Heart right ventricle (tissue), 16 donors: ENCODE data around the gene HOXB2. TPM values are rescaled to one million over a fixed set of nuclear protein-coding genes. Genes with fewer than 3 reads are reported as not detected.

Experiments
- ATAC-seq, 8 donors: fragments of 200-7000 bp; cut with Tn5 transposase; one replicate each; pipeline ENCODE4 v1.9.1; 2020; ENCODE audit warnings: mild to moderate bottlenecking in 8 of 8, moderate library complexity in 8 of 8, moderate number of reproducible peaks in 1 of 8
- DNase-seq, 2 donors: peaks; one replicate each; pipeline ENCODE4 v3.0.0-alpha.2; 2020
- H3K27ac ChIP-seq, 10 donors: fragments of 200-600 bp; sonication (generic) in 2 of 10; one replicate each; pipeline versions ENCODE4 v1.5.0 to v1.8.0; 2020 to 2022; ENCODE audit warnings: mild to moderate bottlenecking in 3 of 10
- H3K27me3 ChIP-seq, 7 donors: fragments of 200-600 bp; one replicate each; pipeline ENCODE4 v1.8.0; 2021 to 2022; ENCODE audit warnings: mild to moderate bottlenecking in 2 of 7
- H3K36me3 ChIP-seq, 9 donors: fragments of 200-600 bp; sonication (generic) in 1 of 9; one replicate each; pipeline versions ENCODE4 v1.5.0 to v1.8.0; 2020 to 2022; ENCODE audit warnings: mild to moderate bottlenecking in 2 of 9
- H3K4me1 ChIP-seq, 9 donors: fragments of 200-600 bp; sonication (generic) in 1 of 9; one replicate each; pipeline versions ENCODE4 v1.5.0 to v1.8.0; 2020 to 2022; ENCODE audit warnings: mild to moderate bottlenecking in 4 of 9
- H3K4me3 ChIP-seq, 10 donors: fragments of 200-600 bp; sonication (generic) in 2 of 10; one replicate each; pipeline versions ENCODE4 v1.5.0 to v1.8.0; 2020 to 2022; ENCODE audit warnings: mild to moderate bottlenecking in 7 of 10, moderate library complexity in 2 of 10
- H3K9me3 ChIP-seq, 11 donors: fragments of 200-600 bp in 10 of 11; sonication (generic) in 2 of 11; one replicate each; pipeline versions ENCODE4 v1.5.0 to v1.8.0; 2013 to 2022; ENCODE audit warnings: mild to moderate bottlenecking in 2 of 11, control low read depth in 1 of 11, moderate library complexity in 1 of 11
- WGBS, 2 donors: extraction: QIAGEN DNeasy Blood & Tissue Kit; methylation state at CpG; one replicate each; pipeline ENCODE4 v1.1.7; 2013; ENCODE audit warnings: inconsistent platforms in 1 of 2; 5-methylcytosine and 5-hydroxymethylcytosine counted together
- intact Hi-C, 10 donors: fragments of 100-400 bp; cut with DNase I; formaldehyde crosslinking; loops; one replicate each; pipeline versions ENCODE4 v1.11.1 to v1.14.2; 2022
- polyA plus RNA-seq, 2 donors: library from polyadenylated mRNA; stranded (reverse); fragments of 200-250 nt; gene quantifications; one replicate each; pipeline ENCODE4 v1.2.3, GENCODE V29; 2013
- total RNA-seq, 10 donors: library from RNA; stranded (reverse); fragmentation: NEBNext Ultra II Directional in 3 of 10; extraction: Animal tissue kit (Norgen Biotek cat#: 25700) in 3 of 10; gene quantifications; one replicate each; pipeline versions ENCODE4 v1.2.1 to v1.2.4, GENCODE V29; 2021 to 2023
- TF ChIP-seq, protein P1 (sequence below), 9 donors: fragments of 200-600 bp; sonication (generic) in 2 of 9; IDR thresholded peaks; one replicate each; pipeline versions ENCODE4 v1.5.0 to v1.8.0; 2021 to 2022; ENCODE audit warnings: antibody characterized with exemption in 9 of 9, mild to moderate bottlenecking in 5 of 9, moderate library complexity in 1 of 9
- donor health status: Arrhythmogenic right ventricular cardiomyopathy.
- donor health status: ischemic (EF 13 %, LVEDD 7.1; RV severe dilation, severe dysfunction).
- donor health status: healthy with polysubstance abuse.
- donor health status: DM: no; HTN: yes; CAD: no.
- donor health status: DM: no; HTN: no; CAD: no.
- donor health status: ischemic (EF 25% LVEDD 6.9; RV normal size, moderate dysfunction).
- donor health status: ischemic (EF 25% LVEDD 5.7; RV mildly dilated, moderate dysfunction).
- donor health status: healthy.
- donor health status: DM: yes; HTN: yes; CAD: no.
- donor health status: Ischemic cardiomyopathy.
- donor health status: ischemic (EF 35%, LVEDD 5.7; RV mildly dilated, moderate dysfunction).
- donor health status: nonischemic (EF 11% LVEDD 7.7; RV severe dilation, severe dysfunction).
- donor health status: DM: yes; HTN: yes; CAD: no.
- donor health status: PGD.
- donor health status: ischemic (EF 29% LVEDD 5.4; RV normal size, mild dysfunction).
- donor health status: nonischemic (EF 23%, LVEDD 6.1; RV moderate dilation, normal function).

Gene HOXB2
- total and polyA plus RNA-seq, 12 donors, result 0.47 to 7.9 (median 2.2) TPM

DNA sequence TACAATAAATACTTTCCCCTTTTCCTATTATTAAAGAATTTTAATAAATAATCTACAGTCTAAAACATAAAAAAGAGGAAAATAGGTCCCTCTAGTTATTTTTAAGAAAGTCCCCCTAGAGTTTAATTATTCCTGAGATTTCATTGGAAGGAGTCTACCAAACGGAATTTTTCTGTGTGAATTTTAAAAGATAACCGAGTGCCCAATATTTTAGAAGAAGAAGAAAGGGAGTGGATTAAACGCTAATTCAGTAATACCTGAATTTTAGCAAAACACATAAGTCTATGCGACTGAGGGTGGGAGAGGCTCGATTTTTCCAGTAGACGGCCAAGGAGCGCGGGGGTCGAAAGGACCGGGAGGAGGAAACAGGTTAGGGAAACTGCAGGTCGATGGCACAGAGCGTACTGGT, 2.2 kb downstream of the HOXB2 start:
- Histone ChIP-seq H3K4me1 (peaks cover 0 to 38% (median 17%) of the 10 kb centered on the region in 9 donors), H3K4me3 (peak overlapping the region; percentile 47 to 67 (median 60)), H3K9me3 (no peaks in the 10 kb centered on the region), H3K27ac (peak overlapping the region; percentile 44 to 92 (median 86)), H3K27me3 (peaks cover 9 to 100% (median 93%) of the 10 kb centered on the region in 7 donors), H3K36me3 (no peaks in the 10 kb centered on the region)
- intact Hi-C loops, result loop anchor here in 2 of 10 donors (5.0 kb wide), 1 partner anchor 35 kb away; the partner anchor contains the start of gene HOXB4 (in 2 of the 2)
- DNase-seq (no peak), ATAC-seq (no peak)
- 6 to 8% methylated on average over 12 of the region's 12 CpGs for WGBS, 2 donors
- TF ChIP-seq, protein P1, sequence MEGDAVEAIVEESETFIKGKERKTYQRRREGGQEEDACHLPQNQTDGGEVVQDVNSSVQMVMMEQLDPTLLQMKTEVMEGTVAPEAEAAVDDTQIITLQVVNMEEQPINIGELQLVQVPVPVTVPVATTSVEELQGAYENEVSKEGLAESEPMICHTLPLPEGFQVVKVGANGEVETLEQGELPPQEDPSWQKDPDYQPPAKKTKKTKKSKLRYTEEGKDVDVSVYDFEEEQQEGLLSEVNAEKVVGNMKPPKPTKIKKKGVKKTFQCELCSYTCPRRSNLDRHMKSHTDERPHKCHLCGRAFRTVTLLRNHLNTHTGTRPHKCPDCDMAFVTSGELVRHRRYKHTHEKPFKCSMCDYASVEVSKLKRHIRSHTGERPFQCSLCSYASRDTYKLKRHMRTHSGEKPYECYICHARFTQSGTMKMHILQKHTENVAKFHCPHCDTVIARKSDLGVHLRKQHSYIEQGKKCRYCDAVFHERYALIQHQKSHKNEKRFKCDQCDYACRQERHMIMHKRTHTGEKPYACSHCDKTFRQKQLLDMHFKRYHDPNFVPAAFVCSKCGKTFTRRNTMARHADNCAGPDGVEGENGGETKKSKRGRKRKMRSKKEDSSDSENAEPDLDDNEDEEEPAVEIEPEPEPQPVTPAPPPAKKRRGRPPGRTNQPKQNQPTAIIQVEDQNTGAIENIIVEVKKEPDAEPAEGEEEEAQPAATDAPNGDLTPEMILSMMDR (IDR thresholded peaks at IDR 0.05), result no peak

DNA sequence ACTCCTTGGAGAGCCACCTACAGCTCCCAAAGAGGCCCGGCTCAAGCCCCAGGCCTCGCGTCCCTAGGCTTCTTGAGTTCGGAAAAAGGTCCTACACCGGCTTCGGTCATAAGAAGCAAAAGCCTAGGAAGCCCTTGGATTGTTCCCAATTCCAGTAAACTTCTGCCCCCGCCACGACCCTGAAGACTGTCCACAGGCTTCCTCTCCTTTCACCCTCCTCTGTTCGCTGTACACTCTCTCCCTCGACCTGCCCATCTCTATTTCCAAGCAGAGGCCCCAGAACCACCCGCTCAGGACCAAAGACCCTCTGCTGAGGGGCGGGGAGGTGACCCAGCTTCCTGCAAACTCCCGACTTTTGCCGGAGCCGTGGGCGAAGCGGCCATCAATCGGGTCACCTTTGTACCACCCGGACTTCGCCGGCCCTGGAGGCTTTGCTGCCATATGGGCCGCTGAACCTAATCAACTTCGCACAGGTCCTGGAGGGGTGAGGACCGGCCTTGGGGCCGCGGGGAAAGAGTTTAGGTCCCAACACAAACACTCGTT, 2.7 kb downstream of the HOXB2 start:
- DNase-seq, result peak in 1 of 2 donors; percentile 21
- WGBS, 2 donors, result 10 to 11% methylated on average over 27 of the region's 27 CpGs
- intact Hi-C loops, result loop anchor here in 2 of 10 donors (5.0 kb wide), 1 partner anchor 35 kb away; the partner anchor contains the start of gene HOXB4 (in 2 of the 2)

DNA sequence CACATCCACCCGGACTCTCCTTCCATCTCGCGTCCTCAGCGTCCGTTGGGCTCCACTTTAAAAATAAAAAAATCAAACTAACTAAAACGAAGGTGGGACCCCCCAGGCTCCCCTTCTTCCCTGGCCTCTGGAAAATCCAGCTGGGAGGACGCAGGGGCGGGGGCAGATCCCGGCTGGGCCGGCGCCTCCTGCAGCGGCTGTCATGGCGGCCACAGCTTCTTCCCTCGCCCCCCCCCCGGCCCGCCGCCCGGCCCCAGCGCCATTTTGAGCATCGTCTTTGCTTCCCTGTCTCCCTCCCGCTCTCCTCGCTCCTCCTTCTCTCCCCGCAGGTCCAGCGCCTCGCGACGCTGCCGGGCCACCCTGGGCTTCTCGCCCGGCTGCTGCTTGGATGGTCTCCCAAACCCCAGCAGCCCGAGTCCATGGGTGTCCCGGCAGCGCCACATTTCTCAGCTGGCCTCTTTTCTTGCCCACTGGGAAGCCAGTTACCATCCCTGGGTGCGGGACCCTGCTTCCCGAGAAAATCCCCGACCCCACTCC, 3.3 kb downstream of the HOXB2 start:
- 3 to 4% methylated on average over 33 to 34 of the region's 36 CpGs for WGBS, 2 donors

More for the DNA sequence above, 2.7 kb downstream of the HOXB2 start:
- Histone ChIP-seq H3K4me3 (peak overlapping the region; percentile 47 to 67 (median 60)), H3K9me3 (no peaks in the 10 kb centered on the region), H3K27ac (peak overlapping the region; percentile 44 to 92 (median 86)), H3K4me1 (peaks cover 0 to 34% (median 17%) of the 10 kb centered on the region in 9 donors), H3K36me3 (no peaks in the 10 kb centered on the region), H3K27me3 (peaks cover 9 to 100% (median 93%) of the 10 kb centered on the region in 7 donors)
- TF ChIP-seq, protein P1 (IDR thresholded peaks at IDR 0.05), result no peak
- ATAC-seq, result peak in 4 of 8 donors; percentile 5 to 13 (median 6)

DNA sequence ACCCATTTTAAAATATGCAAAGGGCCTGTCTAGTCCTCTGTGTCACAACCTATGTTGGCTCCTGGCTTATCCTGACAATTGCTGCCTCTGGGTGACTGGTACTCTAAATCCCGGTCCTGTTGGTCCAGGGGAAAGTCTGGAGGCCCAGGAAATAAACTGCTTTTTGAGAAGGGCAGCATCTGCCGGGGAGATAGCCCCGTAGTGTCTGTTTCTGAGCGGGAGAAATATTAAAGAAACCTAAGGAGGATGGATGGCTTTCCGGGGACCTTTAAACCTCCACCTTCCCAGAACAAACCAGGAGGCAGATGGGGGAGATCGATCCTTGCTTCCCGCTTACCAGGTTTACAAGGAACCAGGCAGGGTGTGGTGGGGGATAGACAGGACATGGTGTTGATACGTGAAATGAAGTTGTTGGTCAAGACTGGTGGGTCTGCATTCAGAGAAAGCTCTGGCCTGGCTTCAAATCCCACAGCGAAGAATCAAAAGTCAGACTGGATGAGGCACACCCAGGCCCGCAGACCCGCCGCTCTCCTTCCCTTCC, 3.8 kb downstream of the HOXB2 start:
- Histone ChIP-seq H3K4me3 (peak overlapping the region; percentile 47 to 67 (median 60)), H3K27ac (peak overlapping the region; percentile 44 to 92 (median 86)), H3K27me3 (peaks cover 9 to 98% (median 83%) of the 10 kb centered on the region in 7 donors), H3K9me3 (no peaks in the 10 kb centered on the region), H3K36me3 (no peaks in the 10 kb centered on the region), H3K4me1 (peaks cover 0 to 29% (median 10%) of the 10 kb centered on the region in 9 donors)
- ATAC-seq (no peak), DNase-seq (no peak)
- TF ChIP-seq, protein P1 (IDR thresholded peaks at IDR 0.05), result no peak
- 31 to 35% methylated on average over 12 of the region's 12 CpGs for WGBS, 2 donors
- intact Hi-C loops, result loop anchor here in 2 of 10 donors (5.0 kb wide), 1 partner anchor 36 kb away; the partner anchor contains the start of gene HOXB4 (in 2 of the 2)

More for the DNA sequence above, 3.3 kb downstream of the HOXB2 start:
- Histone ChIP-seq H3K9me3 (no peaks in the 10 kb centered on the region), H3K27me3 (peaks cover 9 to 98% (median 88%) of the 10 kb centered on the region in 7 donors), H3K36me3 (no peaks in the 10 kb centered on the region), H3K27ac (peak overlapping the region; percentile 44 to 92 (median 86)), H3K4me3 (peak overlapping the region; percentile 47 to 67 (median 60)), H3K4me1 (peaks cover 0 to 30% (median 16%) of the 10 kb centered on the region in 9 donors)
- intact Hi-C loops, result loop anchor here in 2 of 10 donors (5.0 kb wide), 1 partner anchor 36 kb away; the partner anchor contains the start of gene HOXB4 (in 2 of the 2)
- DNase-seq, result peak; percentile 45 to 73
- TF ChIP-seq, protein P1 (IDR thresholded peaks at IDR 0.05), result no peak
- peak; percentile 55 to 75 (median 68) for ATAC-seq
